Measurements from ENCODE around the gene TRPC4AP. TPM values are rescaled to one million over a fixed set of nuclear protein-coding genes. Genes with fewer than 3 reads are reported as not detected.

TRPC4AP gene
- total RNA-seq, 1 donor from 2014 or later: 30.3 TPM

- H3K4me3 ChIP-seq (ENCODE audit: low read depth, low read length): no peak overlapping the region
- TF ChIP-seq CTCF (IDR thresholded peaks at IDR 0.05; ENCODE audit: insufficient read depth, low read length, severe bottlenecking): no peak
- DNase-seq (ENCODE audit: low read depth): no peak
- no peaks in the 10 kb centered on the region for H3K27me3 ChIP-seq (ENCODE audit: control insufficient read depth, insufficient read depth, low read length)
- H3K36me3 ChIP-seq (ENCODE audit: control insufficient read depth, insufficient read depth, low read length): peaks cover 10% of the 10 kb centered on the region
- FAIRE-seq: no peak
Observed at GRCh38 chr20:35027301-35027700, 65.3 kb downstream of the TRPC4AP start.

- H3K27me3 ChIP-seq (ENCODE audit: control insufficient read depth, insufficient read depth, low read length): no peaks in the 10 kb centered on the region
- no peak overlapping the region for H3K4me3 ChIP-seq (ENCODE audit: low read depth, low read length)
- no peak for DNase-seq (ENCODE audit: low read depth)
- no peak for FAIRE-seq
- TF ChIP-seq CTCF (IDR thresholded peaks at IDR 0.05; ENCODE audit: insufficient read depth, low read length, severe bottlenecking): no peak
- peaks cover 15% of the 10 kb centered on the region for H3K36me3 ChIP-seq (ENCODE audit: control insufficient read depth, insufficient read depth, low read length)
Observed at GRCh38 chr20:35025116-35025515, 67.5 kb downstream of the TRPC4AP start.

- peaks cover 20% of the 10 kb centered on the region for H3K36me3 ChIP-seq (ENCODE audit: control insufficient read depth, insufficient read depth, low read length)
- no peak overlapping the region for H3K4me3 ChIP-seq (ENCODE audit: low read depth, low read length)
- no peak for FAIRE-seq
- H3K27me3 ChIP-seq (ENCODE audit: control insufficient read depth, insufficient read depth, low read length): no peaks in the 10 kb centered on the region
- TF ChIP-seq CTCF (IDR thresholded peaks at IDR 0.05; ENCODE audit: insufficient read depth, low read length, severe bottlenecking): no peak
- no peak for DNase-seq (ENCODE audit: low read depth)
Observed at GRCh38 chr20:35023624-35024023, 69.0 kb downstream of the TRPC4AP start.

GRCh38 chr20:35021831-35022230 is 70.8 kb downstream of the TRPC4AP start:
- DNase-seq (ENCODE audit: low read depth) (no peak), FAIRE-seq (no peak)
- peaks cover 22% of the 10 kb centered on the region for H3K36me3 ChIP-seq (ENCODE audit: control insufficient read depth, insufficient read depth, low read length)
- no peak overlapping the region for H3K4me3 ChIP-seq (ENCODE audit: low read depth, low read length)
- no peaks in the 10 kb centered on the region for H3K27me3 ChIP-seq (ENCODE audit: control insufficient read depth, insufficient read depth, low read length)
- no peak for TF ChIP-seq CTCF (IDR thresholded peaks at IDR 0.05; ENCODE audit: insufficient read depth, low read length, severe bottlenecking)

- Histone ChIP-seq H3K4me3 (ENCODE audit: low read depth, low read length) (no peak overlapping the region), H3K27me3 (ENCODE audit: control insufficient read depth, insufficient read depth, low read length) (no peaks in the 10 kb centered on the region), H3K36me3 (ENCODE audit: control insufficient read depth, insufficient read depth, low read length) (peaks cover 22% of the 10 kb centered on the region)
- FAIRE-seq (no peak), DNase-seq (ENCODE audit: low read depth) (no peak)
- TF ChIP-seq CTCF (IDR thresholded peaks at IDR 0.05; ENCODE audit: insufficient read depth, low read length, severe bottlenecking): no peak
Observed at GRCh38 chr20:35021063-35021462, 71.5 kb downstream of the TRPC4AP start.
